ENCODE results near the gene CES3. TPM values are rescaled to one million over a fixed set of nuclear protein-coding genes. Genes with fewer than 3 reads are reported as not detected.
"Not testable (repeated sequence)": the region's sequence is repeated elsewhere in the genome, so short reads cannot be mapped to it uniquely, and the experiment has no call there.

The CES3 gene
- total RNA-seq, 2 experiments from 2014 or later = 2.3 to 4.5 TPM

GRCh38 chr16:66931665-66932064 lies 29.4 kb upstream of the CES3 start:
- CTCF ChIA-PET = interaction anchor here (0.9 to 1.8 kb wide), 5 partner anchors 34 to 82 kb away, joined by 3 to 8 read pairs (median 3); partner anchors contain the start of gene PDP2
- Mint-ChIP-seq H3K36me3 (peaks cover 8% of the 10 kb centered on the region), H3K27me3 (no peaks in the 10 kb centered on the region), H3K4me3 (no peak overlapping the region), H3K9me3 (ENCODE audit: low read depth) (no peaks in the 10 kb centered on the region), H3K27ac (no peak overlapping the region), H3K4me1 (peaks cover 53% of the 10 kb centered on the region)
- ATAC-seq (no peak), DNase-seq (no peak)

- H3K4me3 Mint-ChIP-seq = no peak overlapping the region
- H3K27me3 Mint-ChIP-seq = no peaks in the 10 kb centered on the region
- CTCF ChIA-PET = interaction anchor here (1.2 kb wide), 1 partner anchor 52 kb away, joined by 3 read pairs; the partner anchor contains the start of gene PDP2
- no peak overlapping the region for H3K27ac Mint-ChIP-seq
- no peak for ATAC-seq
- no peak for DNase-seq
- peaks cover 55% of the 10 kb centered on the region for H3K4me1 Mint-ChIP-seq
- no peaks in the 10 kb centered on the region for H3K9me3 Mint-ChIP-seq (ENCODE audit: low read depth)
- H3K36me3 Mint-ChIP-seq = peaks cover 8% of the 10 kb centered on the region
Measured at GRCh38 chr16:66932076-66932475, 29.0 kb upstream of the CES3 start.

- no peak for DNase-seq
- ATAC-seq = peak; percentile 43
- H3K4me1 Mint-ChIP-seq = peaks cover 51% of the 10 kb centered on the region
- CTCF ChIA-PET = interaction anchor here (0.7 to 2.3 kb wide), 10 partner anchors 14 to 221 kb away, joined by 3 to 14 read pairs (median 3); partner anchors contain the start of gene PDP2
- H3K27me3 Mint-ChIP-seq = no peaks in the 10 kb centered on the region
- H3K9me3 Mint-ChIP-seq (ENCODE audit: low read depth) = no peaks in the 10 kb centered on the region
- peak overlapping the region; percentile 95 for H3K27ac Mint-ChIP-seq
- peak overlapping the region; percentile 91 for H3K4me3 Mint-ChIP-seq
- peaks cover 14% of the 10 kb centered on the region for H3K36me3 Mint-ChIP-seq
Measured at GRCh38 chr16:66933776-66934137, 27.3 kb upstream of the CES3 start.

- CTCF ChIA-PET = interaction anchor here (0.7 to 2.3 kb wide), 6 partner anchors 13 to 84 kb away, joined by 3 to 14 read pairs (median 4); partner anchors contain the start of gene PDP2
- DNase-seq (peak; percentile 91), ATAC-seq (peak; percentile 88)
- H3K9me3 Mint-ChIP-seq (ENCODE audit: low read depth) = no peaks in the 10 kb centered on the region
- peak within 1 kb of the TSS; percentile 91 for H3K4me3 Mint-ChIP-seq
- H3K27ac Mint-ChIP-seq = peak within 1 kb of the TSS; percentile 95
- no peaks in the 10 kb centered on the region for H3K27me3 Mint-ChIP-seq
- H3K36me3 Mint-ChIP-seq = peaks cover 14% of the 10 kb centered on the region
- peaks cover 51% of the 10 kb centered on the region for H3K4me1 Mint-ChIP-seq
Measured at GRCh38 chr16:66934138-66934838, 26.8 kb upstream of the CES3 start, which contains the start of gene CIAO2B. Gene CIAO2B (minus strand): TSS chr16:66934402. CDS start chr16:66934364, 38 bp downstream.

- H3K4me1 Mint-ChIP-seq = peaks cover 51% of the 10 kb centered on the region
- not testable (repeated sequence) for H3K9me3 Mint-ChIP-seq (ENCODE audit: low read depth); ATAC-seq; DNase-seq; H3K27me3 Mint-ChIP-seq
- H3K27ac Mint-ChIP-seq = peak overlapping the region; percentile 95
- peak overlapping the region; percentile 91 for H3K4me3 Mint-ChIP-seq
- CTCF ChIA-PET = interaction anchor here (1.0 to 2.3 kb wide), 5 partner anchors 13 to 83 kb away, joined by 3 to 14 read pairs (median 5); partner anchors contain the start of gene PDP2
- H3K36me3 Mint-ChIP-seq = peaks cover 14% of the 10 kb centered on the region
Measured at GRCh38 chr16:66934839-66935313, 26.2 kb upstream of the CES3 start.

- Mint-ChIP-seq H3K4me3 (peak within 1 kb of the TSS; percentile 91), H3K9me3 (ENCODE audit: low read depth) (no peaks in the 10 kb centered on the region), H3K36me3 (peaks cover 14% of the 10 kb centered on the region), H3K27ac (peak within 1 kb of the TSS; percentile 95), H3K4me1 (peaks cover 51% of the 10 kb centered on the region), H3K27me3 (no peaks in the 10 kb centered on the region)
- DNase-seq = no peak
- CTCF ChIA-PET = interaction anchor here (1.1 to 1.6 kb wide), 3 partner anchors 12 to 62 kb away, joined by 3 to 5 read pairs (median 5); no protein-coding TSS in a partner anchor
- no peak for ATAC-seq
Measured at GRCh38 chr16:66935314-66936011, 25.6 kb upstream of the CES3 start, which contains the start of gene CES2. Gene CES2 (plus strand): TSS chr16:66935516. CDS start chr16:66935636, 120 bp downstream.

- Mint-ChIP-seq H3K36me3 (peaks cover 14% of the 10 kb centered on the region), H3K9me3 (ENCODE audit: low read depth) (no peaks in the 10 kb centered on the region), H3K27ac (peak overlapping the region; percentile 33), H3K4me3 (peak overlapping the region; percentile 91), H3K27me3 (no peaks in the 10 kb centered on the region), H3K4me1 (peaks cover 51% of the 10 kb centered on the region)
- DNase-seq = no peak
- CTCF ChIA-PET = interaction anchor here (0.7 to 1.6 kb wide), 5 partner anchors 11 to 512 kb away, joined by 3 to 5 read pairs (median 3); no protein-coding TSS in a partner anchor
- no peak for ATAC-seq
Measured at GRCh38 chr16:66936462-66936861, 24.6 kb upstream of the CES3 start.

GRCh38 chr16:66936889-66937554 lies 24.0 kb upstream of the CES3 start:
- no peaks in the 10 kb centered on the region for H3K27me3 Mint-ChIP-seq
- no peak overlapping the region for H3K4me3 Mint-ChIP-seq
- peaks cover 47% of the 10 kb centered on the region for H3K4me1 Mint-ChIP-seq
- H3K36me3 Mint-ChIP-seq = peaks cover 14% of the 10 kb centered on the region
- DNase-seq (no peak), ATAC-seq (no peak)
- no peaks in the 10 kb centered on the region for H3K9me3 Mint-ChIP-seq (ENCODE audit: low read depth)
- peak overlapping the region; percentile 33 for H3K27ac Mint-ChIP-seq
- CTCF ChIA-PET = interaction anchor here (0.7 to 1.6 kb wide), 5 partner anchors 10 to 511 kb away, joined by 3 to 5 read pairs (median 3); no protein-coding TSS in a partner anchor

GRCh38 chr16:66937725-66938337 lies 23.2 kb upstream of the CES3 start:
- H3K4me1 Mint-ChIP-seq = peaks cover 41% of the 10 kb centered on the region
- H3K4me3 Mint-ChIP-seq = no peak overlapping the region
- H3K27me3 Mint-ChIP-seq = no peaks in the 10 kb centered on the region
- H3K9me3 Mint-ChIP-seq (ENCODE audit: low read depth) = no peaks in the 10 kb centered on the region
- no peak overlapping the region for H3K27ac Mint-ChIP-seq
- ATAC-seq (no peak), DNase-seq (no peak)
- H3K36me3 Mint-ChIP-seq = peaks cover 13% of the 10 kb centered on the region
- CTCF ChIA-PET = interaction anchor here (1.0 to 1.5 kb wide), 2 partner anchors 19 to 510 kb away, joined by 3 to 4 read pairs; no protein-coding TSS in a partner anchor

- ATAC-seq = no peak
- Mint-ChIP-seq H3K4me3 (no peak overlapping the region), H3K4me1 (peaks cover 26% of the 10 kb centered on the region), H3K9me3 (ENCODE audit: low read depth) (no peaks in the 10 kb centered on the region), H3K27me3 (no peaks in the 10 kb centered on the region), H3K36me3 (peaks cover 16% of the 10 kb centered on the region), H3K27ac (no peak overlapping the region)
- no peak for DNase-seq
- CTCF ChIA-PET = no interaction called here
Measured at GRCh38 chr16:66939366-66939765, 21.7 kb upstream of the CES3 start.

- ATAC-seq = no peak
- no peak for DNase-seq
- H3K9me3 Mint-ChIP-seq (ENCODE audit: low read depth) = no peaks in the 10 kb centered on the region
- CTCF ChIA-PET = interaction anchor here (1.4 kb wide), 1 partner anchor 215 kb away, joined by 4 read pairs; no protein-coding TSS in a partner anchor
- no peak overlapping the region for H3K27ac Mint-ChIP-seq
- peaks cover 16% of the 10 kb centered on the region for H3K36me3 Mint-ChIP-seq
- H3K4me3 Mint-ChIP-seq = no peak overlapping the region
- peaks cover 22% of the 10 kb centered on the region for H3K4me1 Mint-ChIP-seq
- no peaks in the 10 kb centered on the region for H3K27me3 Mint-ChIP-seq
Measured at GRCh38 chr16:66940236-66940635, 20.8 kb upstream of the CES3 start.

GRCh38 chr16:66942981-66943380 lies 18.1 kb upstream of the CES3 start:
- H3K27ac Mint-ChIP-seq = no peak overlapping the region
- CTCF ChIA-PET = interaction anchor here (0.5 to 2.2 kb wide), 5 partner anchors 10 to 212 kb away, joined by 3 to 6 read pairs (median 4); no protein-coding TSS in a partner anchor
- peaks cover 10% of the 10 kb centered on the region for H3K36me3 Mint-ChIP-seq

More at GRCh38 chr16:66942981-66943380, 18.1 kb upstream of the CES3 start:
- no peak overlapping the region for H3K4me3 Mint-ChIP-seq
- H3K9me3 Mint-ChIP-seq (ENCODE audit: low read depth) = no peaks in the 10 kb centered on the region
- H3K27me3 Mint-ChIP-seq = no peaks in the 10 kb centered on the region
- DNase-seq (no peak), ATAC-seq (no peak)
- peaks cover 7% of the 10 kb centered on the region for H3K4me1 Mint-ChIP-seq

All from activated CD8-positive, alpha-beta memory T cell treated with anti-CD3 and anti-CD28 coated beads, Interleukin-2, amount 10 ng/mL, durations not matched to agents 7 days and 5 days (primary cell).